Measurements from ENCODE around the gene SNRPD2.
"Not testable (repeated sequence)": the region's sequence is repeated elsewhere in the genome, so short reads cannot be mapped to it uniquely, and the experiment has no call there.

Gene SNRPD2

GRCh38 chr19:45691516-45692186, at the start of gene SNRPD2:
TSS of gene SNRPD2 (minus strand) at chr19:45691953. CDS start at chr19:45691888, 65 bp downstream.
- peak; percentile 87 for DNase-seq (ENCODE audit: low read depth, low spot score)

- DNase-seq (ENCODE audit: low read depth, low spot score), result no peak
Observed at GRCh38 chr19:45739498-45740439, 48.0 kb upstream of the SNRPD2 start.

- DNase-seq (ENCODE audit: low read depth, low spot score), result no peak
Observed at GRCh38 chr19:45733160-45733810, 41.5 kb upstream of the SNRPD2 start, which contains the start of gene MEIOSIN. TSS of gene MEIOSIN (plus strand) at chr19:45733439. CDS start at chr19:45735377, 1,938 bp downstream.

DNA sequence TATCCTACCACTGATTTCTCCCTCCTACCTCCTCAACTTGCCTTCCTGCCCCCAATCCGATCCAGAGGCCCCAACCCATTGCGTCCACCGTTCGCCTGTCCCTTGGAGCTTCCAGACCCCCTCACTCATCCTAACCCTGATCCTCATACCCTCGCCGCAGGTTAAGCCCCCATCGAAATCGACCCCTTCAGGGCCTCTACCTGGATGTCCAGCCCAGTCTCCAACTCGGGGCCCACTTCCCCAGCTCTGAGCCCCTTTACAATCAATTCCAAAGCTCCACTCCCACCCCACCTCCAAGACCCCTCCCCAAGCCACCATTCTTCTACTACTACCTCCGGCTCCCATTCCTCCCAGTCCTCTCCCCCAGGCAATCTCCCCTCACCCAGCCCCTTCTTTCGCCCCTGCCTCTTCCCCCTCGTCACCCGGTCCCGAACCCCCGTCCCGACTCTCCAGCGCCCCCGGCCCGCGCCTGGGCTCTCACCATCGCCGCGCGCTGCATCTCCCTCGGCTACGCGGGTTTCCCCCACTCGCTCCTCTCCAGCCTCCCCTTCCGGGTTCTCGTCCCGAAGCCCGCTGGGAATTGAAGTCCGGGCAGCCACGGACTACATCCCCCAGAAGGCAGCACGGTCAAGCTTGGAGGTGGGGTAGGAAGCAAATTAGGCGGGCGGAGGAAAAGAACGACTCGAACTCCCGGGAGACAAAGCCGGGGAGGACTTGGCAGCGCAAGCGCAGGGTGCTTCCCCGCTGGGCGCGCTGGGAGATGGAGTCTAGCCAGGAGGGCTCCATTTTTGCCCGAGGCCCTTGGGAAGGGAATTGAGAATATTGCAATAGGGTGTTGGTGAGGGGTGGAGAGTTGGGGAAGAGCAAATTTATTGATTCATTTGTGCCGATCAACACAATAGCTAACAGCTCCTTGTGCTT, 38.9 kb upstream of the SNRPD2 start, which contains the start of gene FBXO46:
Gene FBXO46, minus strand, starts transcription at position 529 of the 921 bp plus-strand sequence. CDS start 17,401 bp downstream, outside the sequence.
- peak; percentile 90 for DNase-seq (ENCODE audit: low read depth, low spot score)

DNA sequence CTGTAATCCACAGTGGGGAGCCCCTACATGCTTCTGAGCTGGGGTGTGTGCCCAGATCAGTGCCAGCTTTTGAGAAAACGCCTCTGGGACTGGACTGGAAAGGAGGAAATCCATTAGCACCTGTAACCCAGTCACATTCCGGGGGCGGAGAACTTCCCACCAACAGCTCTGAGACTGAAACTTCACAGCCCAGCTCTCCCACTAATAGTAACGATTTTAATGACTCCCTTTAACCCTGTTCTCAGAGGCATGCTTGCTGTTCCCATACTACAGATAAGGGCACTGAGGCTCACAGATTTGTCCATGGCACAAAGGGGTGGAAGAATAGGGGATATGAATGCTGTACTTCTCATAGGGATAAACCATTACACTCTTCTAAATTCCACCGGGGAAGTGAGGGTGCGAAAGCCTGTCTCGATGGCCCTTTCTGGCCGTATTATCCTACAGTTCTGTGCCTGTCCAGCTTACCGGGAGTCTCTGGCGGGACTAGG, 38.1 kb upstream of the SNRPD2 start:
- DNase-seq (ENCODE audit: low read depth, low spot score), result no peak

GRCh38 chr19:45728683-45729082, 36.9 kb upstream of the SNRPD2 start:
- not testable (repeated sequence) for DNase-seq (ENCODE audit: low read depth, low spot score)

DNA sequence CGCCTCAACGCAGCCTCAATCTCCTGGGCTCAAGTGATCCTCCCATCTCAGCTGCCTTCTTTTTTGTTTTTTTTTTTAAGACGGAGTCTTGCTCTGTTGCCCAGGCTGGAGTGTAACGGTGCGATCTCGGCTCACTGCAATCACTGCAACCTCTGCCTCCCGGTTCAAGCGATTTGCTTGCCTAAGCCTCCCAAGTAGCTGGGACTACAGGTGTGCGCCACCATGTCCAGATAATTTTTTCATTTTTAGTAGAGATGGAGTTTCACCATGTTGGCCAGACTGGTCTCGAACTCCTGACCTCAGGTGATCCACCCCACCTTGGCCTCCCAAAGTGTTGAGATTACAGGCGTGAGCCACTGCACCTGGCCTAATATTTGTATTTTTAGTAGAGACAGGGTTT, 28.3 kb upstream of the SNRPD2 start:
- DNase-seq (ENCODE audit: low read depth, low spot score), result not testable (repeated sequence)

GRCh38 chr19:45717983-45718650, 26.4 kb upstream of the SNRPD2 start:
- no peak for DNase-seq (ENCODE audit: low read depth, low spot score)

- peak; percentile 98 for DNase-seq (ENCODE audit: low read depth, low spot score)
Observed at GRCh38 chr19:45717131-45717982, 25.6 kb upstream of the SNRPD2 start.

GRCh38 chr19:45716359-45717130, 24.8 kb upstream of the SNRPD2 start:
- DNase-seq (ENCODE audit: low read depth, low spot score), result no peak

DNA sequence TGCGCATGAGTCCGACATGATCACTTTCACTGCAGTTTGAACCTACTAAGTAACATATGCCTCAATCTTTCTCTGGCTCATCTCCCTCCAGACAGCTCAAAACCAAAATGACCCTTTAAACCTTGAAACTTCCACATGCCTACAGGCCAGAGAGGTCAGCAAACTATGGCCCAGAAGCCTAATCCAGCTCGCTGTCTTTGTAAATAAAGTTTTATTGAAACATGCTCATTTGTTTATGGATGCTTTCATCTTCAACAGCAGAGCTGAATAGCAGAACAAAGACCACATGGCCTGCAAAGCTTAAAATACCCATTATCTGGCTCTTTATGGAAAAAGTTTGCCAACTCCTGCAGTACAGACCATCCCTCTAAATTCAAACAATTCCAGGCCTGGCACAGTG, 23.4 kb upstream of the SNRPD2 start:
- DNase-seq (ENCODE audit: low read depth, low spot score), result no peak

- DNase-seq (ENCODE audit: low read depth, low spot score), result no peak
Observed at GRCh38 chr19:45713141-45713540, 21.4 kb upstream of the SNRPD2 start.

GRCh38 chr19:45712699-45713067, 20.9 kb upstream of the SNRPD2 start:
- DNase-seq (ENCODE audit: low read depth, low spot score), result no peak

DNA sequence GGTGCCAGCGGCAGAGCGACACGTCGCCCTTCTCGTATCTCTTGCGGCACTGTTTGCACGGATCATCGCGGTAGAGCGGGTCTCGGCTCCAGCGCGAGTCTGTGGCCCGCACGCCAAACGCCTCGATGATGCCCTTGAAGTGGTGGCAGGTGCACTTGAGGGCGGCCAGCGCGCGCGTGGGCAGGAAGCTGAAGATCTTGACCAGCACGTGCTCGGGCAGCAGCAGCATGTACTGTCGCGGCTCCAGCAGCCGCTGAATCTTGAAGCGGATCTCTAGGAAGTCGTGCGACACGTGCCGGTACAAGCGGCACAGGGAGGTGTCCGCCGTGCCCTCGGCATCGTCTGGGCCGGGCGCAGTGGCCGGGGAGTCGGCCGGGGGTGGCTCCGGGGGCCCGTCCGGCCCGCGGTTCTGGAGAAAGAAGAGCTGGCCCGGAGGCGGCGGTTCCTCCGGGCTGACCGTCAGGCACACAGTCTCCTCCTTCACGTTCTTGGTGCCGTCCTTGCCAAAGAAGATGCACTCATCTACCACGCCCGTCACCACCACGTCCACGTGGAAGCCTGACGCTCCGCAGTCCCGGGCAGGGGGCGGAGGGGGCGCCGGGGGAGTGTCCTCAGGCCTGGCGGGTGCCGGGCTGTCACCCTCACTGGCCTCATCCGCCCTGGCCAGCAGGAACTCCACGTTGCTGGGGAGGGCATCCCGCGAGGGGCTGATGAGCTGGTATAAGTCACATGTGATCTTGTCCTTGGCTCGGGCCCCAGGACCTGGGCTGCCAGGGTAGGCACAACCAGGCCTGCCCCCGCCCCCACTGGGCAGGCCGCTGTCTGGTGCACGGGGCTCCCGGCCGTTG, 20.3 kb upstream of the SNRPD2 start:
- DNase-seq (ENCODE audit: low read depth, low spot score), result no peak

- DNase-seq (ENCODE audit: low read depth, low spot score), result no peak
Observed at GRCh38 chr19:45710356-45711130, 18.8 kb upstream of the SNRPD2 start.

GRCh38 chr19:45705710-45706415, 14.1 kb upstream of the SNRPD2 start:
- no peak for DNase-seq (ENCODE audit: low read depth, low spot score)

All from smooth muscle cell of the brain vasculature (primary cell).